IPS-18a (cell line): ENCODE results near the gene KRT32.

Experiments used
- H3K27ac ChIP-seq: one replicate; pipeline ENCODE4 v1.5.1; 2013; ENCODE audit warnings: low read length
- H3K27me3 ChIP-seq: one replicate; pipeline ENCODE4 v1.6.1; 2013; ENCODE audit warnings: mild to moderate bottlenecking, low read length; ENCODE audit not compliant: control insufficient read depth, insufficient read depth
- H3K36me3 ChIP-seq: one replicate; pipeline ENCODE4 v1.6.1; 2013; ENCODE audit warnings: low read depth, low read length; ENCODE audit not compliant: control insufficient read depth
- H3K4me1 ChIP-seq: one replicate; pipeline ENCODE4 v1.6.1; 2013; ENCODE audit warnings: low read depth, low read length; ENCODE audit not compliant: control insufficient read depth
- H3K4me3 ChIP-seq: one replicate; pipeline ENCODE4 v1.5.1; 2013; ENCODE audit warnings: low read length
- H3K9ac ChIP-seq: one replicate; pipeline ENCODE4 v1.6.1; 2013; ENCODE audit warnings: mild to moderate bottlenecking, low read length, moderate library complexity
- H3K9me3 ChIP-seq: one replicate; pipeline ENCODE4 v1.6.1; 2013; ENCODE audit warnings: low read depth, low read length; ENCODE audit not compliant: control insufficient read depth

The KRT32 gene

GRCh38 chr17:41505007-41505808 lies 38.0 kb upstream of the KRT32 start, which contains the start of gene KRT13:
KRT13 (minus strand) TSS chr17:41505612; CDS start chr17:41505550, 62 bp downstream.
- Histone ChIP-seq H3K27me3 (no peaks in the 10 kb centered on the region), H3K9ac (no peak within 1 kb of the TSS), H3K27ac (no peak within 1 kb of the TSS)

GRCh38 chr17:41504246-41504977 lies 37.2 kb upstream of the KRT32 start:
- no peaks in the 10 kb centered on the region for H3K27me3 ChIP-seq
- H3K9me3 ChIP-seq, result no peaks in the 10 kb centered on the region
- no peaks in the 10 kb centered on the region for H3K36me3 ChIP-seq
- H3K4me3 ChIP-seq, result no peak overlapping the region
- no peak overlapping the region for H3K9ac ChIP-seq
- H3K27ac ChIP-seq, result no peak overlapping the region
- peaks cover 16% of the 10 kb centered on the region for H3K4me1 ChIP-seq

More at GRCh38 chr17:41505007-41505808, 38.0 kb upstream of the KRT32 start, which contains the start of gene KRT13:
- Histone ChIP-seq H3K36me3 (no peaks in the 10 kb centered on the region), H3K9me3 (no peaks in the 10 kb centered on the region), H3K4me3 (no peak within 1 kb of the TSS), H3K4me1 (peaks cover 14% of the 10 kb centered on the region)

- Histone ChIP-seq H3K4me1 (peaks cover 16% of the 10 kb centered on the region), H3K4me3 (no peak overlapping the region), H3K36me3 (no peaks in the 10 kb centered on the region), H3K9me3 (no peaks in the 10 kb centered on the region), H3K27me3 (no peaks in the 10 kb centered on the region), H3K9ac (no peak overlapping the region), H3K27ac (no peak overlapping the region)
Measured at GRCh38 chr17:41503202-41503601, 36.0 kb upstream of the KRT32 start.

DNA sequence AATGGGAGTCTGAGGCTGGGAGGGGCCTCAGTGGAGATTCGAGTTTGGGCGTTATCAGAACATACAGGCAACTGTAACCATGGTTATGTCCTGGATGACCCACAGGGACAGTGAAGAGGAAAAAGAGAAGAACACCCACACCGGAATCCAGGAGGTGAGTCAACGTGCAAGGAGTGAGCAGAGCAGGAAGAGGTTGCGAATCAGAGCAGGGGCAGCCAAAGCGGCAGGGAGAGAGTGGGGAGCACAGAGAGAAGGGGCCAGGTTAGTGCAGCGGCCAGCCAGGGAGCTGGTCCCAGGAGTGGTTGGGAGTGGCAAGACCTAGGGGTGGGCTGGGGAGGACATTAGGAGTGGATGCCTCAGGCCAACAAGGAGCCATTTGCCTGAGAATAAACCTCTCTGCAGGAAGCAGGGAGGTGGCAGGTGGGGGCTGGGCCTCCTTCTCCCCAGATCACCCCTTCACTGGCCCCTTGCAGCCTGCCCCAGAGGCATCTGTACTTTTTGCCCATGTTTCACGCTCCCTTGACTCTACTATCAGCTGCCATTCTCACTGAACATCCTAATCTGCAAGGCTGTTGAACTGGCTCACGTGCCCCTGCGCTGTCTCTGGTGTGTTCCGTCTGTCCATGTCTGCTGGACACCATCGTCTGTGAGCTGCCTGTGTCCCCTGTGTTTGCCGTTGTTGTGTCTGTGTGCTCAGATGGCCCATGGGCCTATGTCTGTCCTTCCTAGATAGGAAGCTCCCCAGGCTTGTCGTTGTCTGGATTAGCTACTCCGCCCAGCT lies 33.1 kb upstream of the KRT32 start:
- Histone ChIP-seq H3K9me3 (no peaks in the 10 kb centered on the region), H3K4me3 (no peak overlapping the region), H3K27ac (no peak overlapping the region), H3K9ac (no peak overlapping the region), H3K36me3 (no peaks in the 10 kb centered on the region), H3K27me3 (no peaks in the 10 kb centered on the region), H3K4me1 (peaks cover 16% of the 10 kb centered on the region)

DNA sequence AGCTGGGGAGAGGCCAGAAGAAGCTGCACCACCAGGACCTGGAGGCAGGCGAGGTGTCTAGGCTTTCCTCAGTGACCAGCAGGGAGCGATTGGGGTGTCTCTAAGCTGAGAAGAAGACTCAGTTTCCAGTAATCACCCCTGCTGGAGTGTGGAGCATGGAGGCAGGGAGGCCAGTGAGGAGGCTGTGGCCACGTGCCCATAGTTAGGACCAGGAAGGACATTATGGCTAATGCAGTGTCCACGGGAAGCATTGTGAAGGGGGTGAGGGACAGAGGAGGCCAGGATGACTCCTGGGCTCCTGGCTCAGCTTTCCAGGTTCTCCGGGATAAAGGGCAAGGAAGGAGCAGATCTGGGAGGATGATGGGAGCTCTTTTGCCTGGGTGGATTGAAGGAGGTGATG lies 32.5 kb upstream of the KRT32 start:
- H3K27me3 ChIP-seq, result no peaks in the 10 kb centered on the region
- H3K9ac ChIP-seq, result no peak overlapping the region
- no peaks in the 10 kb centered on the region for H3K36me3 ChIP-seq
- H3K9me3 ChIP-seq, result no peaks in the 10 kb centered on the region
- peaks cover 16% of the 10 kb centered on the region for H3K4me1 ChIP-seq
- H3K4me3 ChIP-seq, result no peak overlapping the region
- no peak overlapping the region for H3K27ac ChIP-seq

GRCh38 chr17:41498276-41498675 lies 31.1 kb upstream of the KRT32 start:
- Histone ChIP-seq H3K4me3 (no peak overlapping the region), H3K27me3 (no peaks in the 10 kb centered on the region), H3K9me3 (no peaks in the 10 kb centered on the region), H3K27ac (no peak overlapping the region), H3K9ac (no peak overlapping the region), H3K36me3 (no peaks in the 10 kb centered on the region), H3K4me1 (peaks cover 16% of the 10 kb centered on the region)

GRCh38 chr17:41496803-41497484 lies 29.8 kb upstream of the KRT32 start:
- H3K27ac ChIP-seq, result no peak overlapping the region
- H3K4me1 ChIP-seq, result peaks cover 16% of the 10 kb centered on the region
- no peaks in the 10 kb centered on the region for H3K36me3 ChIP-seq
- H3K9ac ChIP-seq, result no peak overlapping the region
- H3K9me3 ChIP-seq, result no peaks in the 10 kb centered on the region
- no peak overlapping the region for H3K4me3 ChIP-seq
- H3K27me3 ChIP-seq, result no peaks in the 10 kb centered on the region

DNA sequence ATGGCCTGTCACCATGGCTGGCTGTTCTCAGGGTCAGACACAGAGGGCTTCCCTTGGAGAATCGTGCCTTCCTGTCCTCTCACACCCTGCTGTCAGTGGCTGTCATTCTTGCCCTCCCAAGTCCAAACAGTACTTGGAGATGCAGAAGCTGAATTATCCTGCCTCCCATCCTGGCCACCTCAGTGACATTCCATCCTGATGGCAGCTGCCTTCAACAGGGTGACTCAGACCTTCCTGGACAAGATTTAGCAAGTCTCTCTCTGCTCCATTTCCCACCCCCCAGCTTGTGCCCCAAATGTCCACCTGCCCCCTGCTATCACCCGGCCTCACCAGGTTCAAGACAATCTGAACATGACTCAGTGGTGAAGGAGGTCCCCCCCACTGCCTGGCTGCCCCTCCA lies 27.3 kb upstream of the KRT32 start:
- H3K27me3 ChIP-seq, result no peaks in the 10 kb centered on the region
- H3K4me3 ChIP-seq, result no peak overlapping the region
- H3K9me3 ChIP-seq, result no peaks in the 10 kb centered on the region
- no peaks in the 10 kb centered on the region for H3K4me1 ChIP-seq
- no peak overlapping the region for H3K9ac ChIP-seq
- H3K36me3 ChIP-seq, result no peaks in the 10 kb centered on the region
- H3K27ac ChIP-seq, result no peak overlapping the region

GRCh38 chr17:41492771-41493170 lies 25.6 kb upstream of the KRT32 start:
- H3K4me3 ChIP-seq, result no peak overlapping the region
- H3K36me3 ChIP-seq, result no peaks in the 10 kb centered on the region
- no peak overlapping the region for H3K27ac ChIP-seq
- H3K9ac ChIP-seq, result no peak overlapping the region
- H3K27me3 ChIP-seq, result no peaks in the 10 kb centered on the region
- H3K4me1 ChIP-seq, result no peaks in the 10 kb centered on the region
- H3K9me3 ChIP-seq, result no peaks in the 10 kb centered on the region

DNA sequence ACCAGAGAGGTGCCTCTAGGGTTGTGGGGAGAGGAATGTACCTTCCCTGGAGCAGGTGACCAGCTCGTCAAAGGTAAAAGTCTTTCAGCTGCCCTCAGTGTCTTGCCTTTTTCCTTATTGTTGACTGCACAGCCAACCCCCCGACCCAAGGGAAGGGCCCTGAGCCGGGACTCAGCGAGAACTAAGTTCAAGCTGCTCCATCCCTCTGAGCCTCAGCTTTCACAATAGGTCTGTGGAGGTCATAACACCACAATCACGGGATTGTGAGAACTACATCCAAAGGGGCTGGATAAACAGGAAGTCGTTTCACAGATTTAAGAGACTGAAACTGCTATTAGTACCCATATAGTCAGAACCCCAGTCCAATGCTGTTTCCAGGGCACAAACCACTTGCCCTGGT lies 25.2 kb upstream of the KRT32 start:
- no peaks in the 10 kb centered on the region for H3K27me3 ChIP-seq
- H3K4me1 ChIP-seq, result no peaks in the 10 kb centered on the region
- H3K36me3 ChIP-seq, result no peaks in the 10 kb centered on the region
- no peaks in the 10 kb centered on the region for H3K9me3 ChIP-seq
- no peak overlapping the region for H3K4me3 ChIP-seq
- H3K9ac ChIP-seq, result no peak overlapping the region
- H3K27ac ChIP-seq, result no peak overlapping the region

GRCh38 chr17:41491476-41491875 lies 24.3 kb upstream of the KRT32 start:
- Histone ChIP-seq H3K4me3 (no peak overlapping the region), H3K27me3 (no peaks in the 10 kb centered on the region), H3K9me3 (no peaks in the 10 kb centered on the region)

More at GRCh38 chr17:41491476-41491875, 24.3 kb upstream of the KRT32 start:
- Histone ChIP-seq H3K27ac (no peak overlapping the region), H3K36me3 (no peaks in the 10 kb centered on the region), H3K4me1 (no peaks in the 10 kb centered on the region), H3K9ac (no peak overlapping the region)
